ENCODE measurements around the gene PARL. TPM values are rescaled to one million over a fixed set of nuclear protein-coding genes. Genes with fewer than 3 reads are reported as not detected.

Gene PARL
- total and polyA plus RNA-seq, 11 donors: 37.9 to 86.9 (median 53.8) TPM

DNA sequence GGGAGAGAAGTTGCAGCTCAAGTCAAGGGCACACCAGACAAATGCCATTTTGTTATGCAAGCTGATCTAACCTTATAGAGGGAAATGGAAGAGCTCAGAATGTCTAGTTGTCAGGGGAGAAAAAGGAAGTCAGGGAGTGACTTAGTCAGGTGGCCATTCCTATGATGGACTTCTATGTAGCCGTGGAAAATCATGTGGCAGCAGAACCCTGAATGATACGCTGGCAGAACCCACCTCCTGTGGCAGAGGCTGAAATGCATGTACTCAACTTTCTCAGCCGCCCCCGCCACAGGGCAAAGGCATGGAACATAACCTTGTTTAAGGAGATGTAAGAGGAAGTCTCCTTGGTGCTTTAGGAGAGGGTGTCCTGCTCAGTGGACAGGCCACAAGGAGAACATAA lies 37.7 kb upstream of the PARL start:
- H3K4me1 ChIP-seq: no peaks in the 10 kb centered on the region
- no peak for TF ChIP-seq POLR2A (IDR thresholded peaks at IDR 0.05)
- TF ChIP-seq, protein P1, sequence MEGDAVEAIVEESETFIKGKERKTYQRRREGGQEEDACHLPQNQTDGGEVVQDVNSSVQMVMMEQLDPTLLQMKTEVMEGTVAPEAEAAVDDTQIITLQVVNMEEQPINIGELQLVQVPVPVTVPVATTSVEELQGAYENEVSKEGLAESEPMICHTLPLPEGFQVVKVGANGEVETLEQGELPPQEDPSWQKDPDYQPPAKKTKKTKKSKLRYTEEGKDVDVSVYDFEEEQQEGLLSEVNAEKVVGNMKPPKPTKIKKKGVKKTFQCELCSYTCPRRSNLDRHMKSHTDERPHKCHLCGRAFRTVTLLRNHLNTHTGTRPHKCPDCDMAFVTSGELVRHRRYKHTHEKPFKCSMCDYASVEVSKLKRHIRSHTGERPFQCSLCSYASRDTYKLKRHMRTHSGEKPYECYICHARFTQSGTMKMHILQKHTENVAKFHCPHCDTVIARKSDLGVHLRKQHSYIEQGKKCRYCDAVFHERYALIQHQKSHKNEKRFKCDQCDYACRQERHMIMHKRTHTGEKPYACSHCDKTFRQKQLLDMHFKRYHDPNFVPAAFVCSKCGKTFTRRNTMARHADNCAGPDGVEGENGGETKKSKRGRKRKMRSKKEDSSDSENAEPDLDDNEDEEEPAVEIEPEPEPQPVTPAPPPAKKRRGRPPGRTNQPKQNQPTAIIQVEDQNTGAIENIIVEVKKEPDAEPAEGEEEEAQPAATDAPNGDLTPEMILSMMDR (IDR thresholded peaks at IDR 0.05): no peak
- no peak overlapping the region for H3K27ac ChIP-seq
- no peak for ATAC-seq
- no peak overlapping the region for H3K4me3 ChIP-seq
- DNase-seq: no peak
- no peaks in the 10 kb centered on the region for H3K27me3 ChIP-seq
- peaks cover 0 to 82% (median 80%) of the 10 kb centered on the region in 9 donors for H3K36me3 ChIP-seq
- WGBS, 4 donors: 93 to 98% (median 96%) methylated on average over 4 of the region's 4 CpGs
- intact Hi-C loops (cut with DNase I): no loop called here
- H3K9me3 ChIP-seq: no peaks in the 10 kb centered on the region

DNA sequence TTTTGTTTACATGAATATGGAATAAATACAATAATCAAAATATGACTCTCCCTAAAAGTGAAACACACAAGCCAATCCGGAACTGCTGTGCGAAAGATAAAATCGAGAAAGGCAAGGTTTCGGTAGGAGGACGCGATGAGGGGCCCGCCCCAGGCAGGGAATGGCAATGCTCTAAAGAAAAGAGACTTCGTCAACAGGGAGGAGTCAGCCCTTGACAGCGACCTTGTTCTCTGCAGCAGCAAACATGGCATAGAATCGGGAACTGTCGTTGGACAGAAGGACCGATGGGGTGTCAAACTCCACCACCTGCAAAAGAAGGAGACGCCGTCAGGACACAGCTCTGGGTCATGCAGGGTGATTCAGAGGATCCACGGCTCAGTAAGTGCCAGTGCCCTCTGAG lies 36.4 kb upstream of the PARL start:
- DNase-seq: no peak
- TF ChIP-seq, protein P1 (IDR thresholded peaks at IDR 0.05): no peak
- TF ChIP-seq POLR2A (IDR thresholded peaks at IDR 0.05): no peak
- Histone ChIP-seq H3K4me1 (no peaks in the 10 kb centered on the region), H3K36me3 (peaks cover 0 to 69% (median 67%) of the 10 kb centered on the region in 9 donors), H3K27me3 (no peaks in the 10 kb centered on the region), H3K9me3 (no peaks in the 10 kb centered on the region), H3K4me3 (no peak overlapping the region), H3K27ac (no peak overlapping the region)
- WGBS, 4 donors: 93 to 94% (median 93%) methylated on average over 15 of the region's 15 CpGs
- no peak for ATAC-seq
- intact Hi-C loops (cut with DNase I): no loop called here

DNA sequence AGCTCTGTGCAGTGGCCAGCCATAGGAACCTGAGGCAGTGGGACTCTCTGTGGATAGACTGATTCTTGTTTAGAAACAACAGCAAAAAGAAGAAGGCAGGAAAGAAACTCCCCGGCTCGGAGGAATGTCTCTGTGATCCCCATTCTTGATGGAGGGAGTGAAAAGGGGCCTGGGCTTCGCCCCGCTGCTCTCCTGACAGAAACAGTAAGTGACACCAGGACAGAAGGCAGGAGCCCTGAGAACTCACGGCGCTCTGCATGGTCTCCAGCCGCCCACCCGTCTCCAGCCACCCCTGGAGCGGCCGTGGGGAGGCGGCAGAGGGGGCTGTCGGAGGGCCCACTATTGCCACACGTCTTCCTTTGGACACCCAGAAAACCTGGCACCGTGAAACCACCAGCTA lies 35.7 kb upstream of the PARL start:
- intact Hi-C loops (cut with DNase I): no loop called here
- no peaks in the 10 kb centered on the region for H3K27me3 ChIP-seq
- H3K27ac ChIP-seq: no peak overlapping the region
- TF ChIP-seq, protein P1 (IDR thresholded peaks at IDR 0.05): no peak
- no peak for TF ChIP-seq POLR2A (IDR thresholded peaks at IDR 0.05)
- 86 to 92% (median 88%) methylated on average over 14 of the region's 14 CpGs for WGBS, 4 donors
- no peak overlapping the region for H3K4me3 ChIP-seq
- H3K4me1 ChIP-seq: no peaks in the 10 kb centered on the region
- DNase-seq (no peak), ATAC-seq (no peak)
- no peaks in the 10 kb centered on the region for H3K9me3 ChIP-seq
- peaks cover 0 to 62% (median 60%) of the 10 kb centered on the region in 9 donors for H3K36me3 ChIP-seq

DNA sequence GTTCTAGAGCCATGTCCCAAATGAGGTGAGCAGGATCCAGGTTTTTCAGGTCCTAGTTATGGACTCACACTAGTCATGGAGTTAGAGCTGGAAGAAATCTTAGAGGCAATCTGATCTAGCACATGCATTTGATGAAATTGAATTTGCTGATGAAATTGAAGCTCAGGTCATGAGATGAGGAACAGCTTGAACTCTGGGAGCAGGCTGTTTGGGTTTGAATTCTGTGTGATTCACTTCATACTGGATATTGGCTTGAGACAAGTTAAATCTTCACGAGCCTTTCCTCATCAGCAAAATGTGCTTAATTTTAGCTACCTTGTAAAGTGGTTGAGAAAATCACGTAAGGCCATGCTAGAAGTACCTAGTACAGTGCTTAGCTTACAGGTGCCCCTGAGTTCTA lies 33.5 kb upstream of the PARL start:
- DNase-seq (no peak), ATAC-seq (no peak)
- no peak overlapping the region for H3K4me3 ChIP-seq
- no peak overlapping the region for H3K27ac ChIP-seq
- intact Hi-C loops (cut with DNase I): no loop called here
- peaks cover 0 to 40% (median 38%) of the 10 kb centered on the region in 9 donors for H3K36me3 ChIP-seq
- TF ChIP-seq, protein P1 (IDR thresholded peaks at IDR 0.05): no peak
- no peak for TF ChIP-seq POLR2A (IDR thresholded peaks at IDR 0.05)
- H3K27me3 ChIP-seq: no peaks in the 10 kb centered on the region
- H3K9me3 ChIP-seq: no peaks in the 10 kb centered on the region
- H3K4me1 ChIP-seq: no peaks in the 10 kb centered on the region
- 84 to 94% (median 87%) methylated on average over 2 of the region's 2 CpGs for WGBS, 4 donors

Data from heart left ventricle (tissue), 16 donors.